HFFc6 (cell line): ENCODE data around the gene MEGF8. TPM values are rescaled to one million over a fixed set of nuclear protein-coding genes. Genes with fewer than 3 reads are reported as not detected.

Source experiments
- DNase-seq: peaks from one replicate; pipeline ENCODE4 v3.0.0-alpha.2; 2018
- H3K27ac Mint-ChIP-seq: 2 replicates; pipeline ENCODE4 v1.8.0; 2020; ENCODE audit warnings: mild to moderate bottlenecking, mixed read lengths
- H3K27me3 Mint-ChIP-seq: 2 replicates; pipeline ENCODE4 v1.8.0; 2021; ENCODE audit warnings: mild to moderate bottlenecking, moderate library complexity, mixed read lengths; ENCODE audit not compliant: insufficient read depth
- H3K36me3 Mint-ChIP-seq: 2 replicates; pipeline ENCODE4 v1.8.0; 2021; ENCODE audit warnings: low read depth, mixed read lengths
- H3K4me1 Mint-ChIP-seq: 2 replicates; pipeline ENCODE4 v1.8.0; 2020; ENCODE audit warnings: low read depth, mixed read lengths
- H3K4me3 Mint-ChIP-seq: 2 replicates; pipeline ENCODE4 v1.8.0; 2020; ENCODE audit warnings: mild to moderate bottlenecking, moderate library complexity, mixed read lengths
- H3K9me3 Mint-ChIP-seq: 2 replicates; pipeline ENCODE4 v1.8.0; 2020; ENCODE audit warnings: mild to moderate bottlenecking, mixed read lengths
- total RNA-seq, 6 experiments: library from RNA; stranded (reverse); fragmentation: NEBNext Ultra II Directional; extraction: Animal tissue kit (Norgen Biotek cat#: 25700); gene quantifications; 2 replicates in 1 of 6; 3 replicates in 5 of 6; pipeline ENCODE4 v1.2.3, GENCODE V29; 2021
- TF ChIP-seq, protein P1 (sequence below): fragments of 200-600 bp; sonication (generic); IDR thresholded peaks from 2 replicates; pipeline ENCODE4 v1.5.0; 2021; ENCODE audit warnings: antibody characterized with exemption, mild to moderate bottlenecking

Gene MEGF8
- total RNA-seq, 6 experiments from 2014 or later, result 17.7 to 23.6 (median 18.8) TPM

DNA sequence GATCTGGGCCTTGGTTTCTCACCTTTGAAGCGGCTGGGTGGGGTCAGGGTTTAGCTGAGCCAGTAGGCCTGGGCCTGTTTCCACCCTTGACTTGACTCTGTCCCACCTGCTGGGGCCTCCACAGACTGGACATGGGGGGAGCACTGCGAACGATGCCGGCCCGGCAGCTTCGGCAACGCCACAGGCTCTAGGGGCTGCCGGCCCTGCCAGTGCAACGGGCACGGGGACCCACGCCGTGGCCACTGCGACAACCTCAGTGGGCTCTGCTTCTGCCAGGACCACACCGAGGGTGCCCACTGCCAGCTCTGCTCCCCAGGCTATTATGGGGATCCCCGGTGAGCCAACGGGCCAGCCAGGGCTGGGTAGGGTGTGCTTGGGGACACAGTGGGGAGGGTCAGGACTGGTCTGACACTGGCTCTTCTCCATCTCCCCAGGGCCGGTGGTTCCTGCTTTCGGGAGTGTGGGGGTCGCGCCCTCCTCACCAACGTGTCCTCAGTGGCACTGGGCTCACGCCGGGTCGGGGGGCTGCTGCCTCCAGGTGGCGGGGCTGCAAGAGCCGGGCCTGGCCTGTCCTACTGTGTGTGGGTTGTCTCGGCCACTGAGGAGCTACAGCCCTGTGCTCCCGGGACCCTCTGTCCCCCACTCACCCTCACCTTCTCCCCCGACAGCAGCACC lies 28.0 kb downstream of the MEGF8 start:
- no peak for DNase-seq
- Mint-ChIP-seq H3K4me1 (no peaks in the 10 kb centered on the region), H3K27me3 (peaks cover under 1% of the 10 kb centered on the region), H3K4me3 (no peak overlapping the region), H3K27ac (no peak overlapping the region), H3K36me3 (no peaks in the 10 kb centered on the region), H3K9me3 (no peaks in the 10 kb centered on the region)
- TF ChIP-seq, protein P1, sequence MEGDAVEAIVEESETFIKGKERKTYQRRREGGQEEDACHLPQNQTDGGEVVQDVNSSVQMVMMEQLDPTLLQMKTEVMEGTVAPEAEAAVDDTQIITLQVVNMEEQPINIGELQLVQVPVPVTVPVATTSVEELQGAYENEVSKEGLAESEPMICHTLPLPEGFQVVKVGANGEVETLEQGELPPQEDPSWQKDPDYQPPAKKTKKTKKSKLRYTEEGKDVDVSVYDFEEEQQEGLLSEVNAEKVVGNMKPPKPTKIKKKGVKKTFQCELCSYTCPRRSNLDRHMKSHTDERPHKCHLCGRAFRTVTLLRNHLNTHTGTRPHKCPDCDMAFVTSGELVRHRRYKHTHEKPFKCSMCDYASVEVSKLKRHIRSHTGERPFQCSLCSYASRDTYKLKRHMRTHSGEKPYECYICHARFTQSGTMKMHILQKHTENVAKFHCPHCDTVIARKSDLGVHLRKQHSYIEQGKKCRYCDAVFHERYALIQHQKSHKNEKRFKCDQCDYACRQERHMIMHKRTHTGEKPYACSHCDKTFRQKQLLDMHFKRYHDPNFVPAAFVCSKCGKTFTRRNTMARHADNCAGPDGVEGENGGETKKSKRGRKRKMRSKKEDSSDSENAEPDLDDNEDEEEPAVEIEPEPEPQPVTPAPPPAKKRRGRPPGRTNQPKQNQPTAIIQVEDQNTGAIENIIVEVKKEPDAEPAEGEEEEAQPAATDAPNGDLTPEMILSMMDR, result no peak

DNA sequence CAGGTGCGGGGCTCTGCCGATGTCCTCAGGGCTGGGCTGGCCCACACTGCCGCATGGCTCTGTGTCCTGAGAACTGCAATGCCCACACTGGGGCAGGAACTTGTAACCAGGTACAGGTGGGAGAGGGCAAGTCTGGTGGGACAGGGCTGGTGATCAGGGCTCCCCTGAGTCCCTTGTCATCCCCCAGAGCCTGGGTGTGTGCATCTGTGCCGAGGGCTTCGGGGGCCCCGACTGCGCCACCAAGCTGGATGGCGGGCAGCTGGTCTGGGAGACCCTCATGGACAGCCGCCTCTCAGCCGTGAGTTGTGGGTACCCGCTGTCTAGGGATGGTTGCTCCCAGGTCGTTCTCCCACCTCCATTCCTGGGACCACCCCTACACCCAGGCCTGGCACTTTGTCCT lies 30.5 kb downstream of the MEGF8 start:
- no peak overlapping the region for H3K4me3 Mint-ChIP-seq
- H3K4me1 Mint-ChIP-seq, result no peaks in the 10 kb centered on the region
- peaks cover 1% of the 10 kb centered on the region for H3K27me3 Mint-ChIP-seq
- TF ChIP-seq, protein P1, result no peak
- no peaks in the 10 kb centered on the region for H3K9me3 Mint-ChIP-seq
- no peak overlapping the region for H3K27ac Mint-ChIP-seq
- H3K36me3 Mint-ChIP-seq, result no peaks in the 10 kb centered on the region
- DNase-seq, result no peak

DNA sequence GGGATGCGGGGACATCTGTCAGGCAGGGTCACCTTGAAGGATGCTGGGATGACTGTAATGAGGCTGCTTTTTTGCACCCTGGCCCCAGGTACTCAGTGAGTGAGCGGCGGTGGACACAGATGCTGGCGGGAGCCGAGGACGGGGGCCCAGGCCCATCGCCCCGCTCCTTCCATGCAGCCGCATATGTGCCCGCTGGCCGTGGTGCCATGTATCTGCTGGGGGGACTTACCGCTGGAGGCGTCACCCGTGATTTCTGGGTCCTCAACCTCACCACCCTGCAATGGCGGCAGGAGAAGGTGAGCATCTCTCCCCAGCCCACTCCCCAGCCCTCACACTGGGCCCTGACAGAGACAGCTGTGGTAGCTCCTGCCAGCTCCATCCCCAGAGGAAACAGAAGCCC lies 31.3 kb downstream of the MEGF8 start:
- H3K27ac Mint-ChIP-seq, result no peak overlapping the region
- no peaks in the 10 kb centered on the region for H3K4me1 Mint-ChIP-seq
- peaks cover 1% of the 10 kb centered on the region for H3K27me3 Mint-ChIP-seq
- TF ChIP-seq, protein P1, result no peak
- H3K4me3 Mint-ChIP-seq, result no peak overlapping the region
- no peaks in the 10 kb centered on the region for H3K9me3 Mint-ChIP-seq
- no peaks in the 10 kb centered on the region for H3K36me3 Mint-ChIP-seq
- DNase-seq, result no peak

DNA sequence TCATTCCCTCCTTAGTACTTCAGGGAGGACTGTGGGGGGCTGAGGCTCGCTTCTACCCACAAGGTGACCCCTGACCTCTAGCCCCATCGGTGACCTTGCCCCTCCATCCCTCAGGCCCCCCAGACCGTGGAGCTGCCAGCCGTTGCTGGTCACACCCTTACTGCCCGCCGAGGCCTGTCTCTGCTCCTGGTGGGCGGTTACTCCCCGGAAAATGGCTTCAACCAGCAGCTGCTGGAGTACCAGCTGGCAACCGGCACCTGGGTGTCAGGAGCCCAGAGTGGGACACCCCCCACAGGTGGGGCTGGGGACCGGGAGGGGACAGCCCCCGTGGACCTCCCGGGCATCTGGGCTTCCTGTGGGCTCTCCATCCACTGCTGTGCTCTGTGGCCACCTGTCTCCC lies 31.9 kb downstream of the MEGF8 start:
- H3K9me3 Mint-ChIP-seq, result no peaks in the 10 kb centered on the region

DNA sequence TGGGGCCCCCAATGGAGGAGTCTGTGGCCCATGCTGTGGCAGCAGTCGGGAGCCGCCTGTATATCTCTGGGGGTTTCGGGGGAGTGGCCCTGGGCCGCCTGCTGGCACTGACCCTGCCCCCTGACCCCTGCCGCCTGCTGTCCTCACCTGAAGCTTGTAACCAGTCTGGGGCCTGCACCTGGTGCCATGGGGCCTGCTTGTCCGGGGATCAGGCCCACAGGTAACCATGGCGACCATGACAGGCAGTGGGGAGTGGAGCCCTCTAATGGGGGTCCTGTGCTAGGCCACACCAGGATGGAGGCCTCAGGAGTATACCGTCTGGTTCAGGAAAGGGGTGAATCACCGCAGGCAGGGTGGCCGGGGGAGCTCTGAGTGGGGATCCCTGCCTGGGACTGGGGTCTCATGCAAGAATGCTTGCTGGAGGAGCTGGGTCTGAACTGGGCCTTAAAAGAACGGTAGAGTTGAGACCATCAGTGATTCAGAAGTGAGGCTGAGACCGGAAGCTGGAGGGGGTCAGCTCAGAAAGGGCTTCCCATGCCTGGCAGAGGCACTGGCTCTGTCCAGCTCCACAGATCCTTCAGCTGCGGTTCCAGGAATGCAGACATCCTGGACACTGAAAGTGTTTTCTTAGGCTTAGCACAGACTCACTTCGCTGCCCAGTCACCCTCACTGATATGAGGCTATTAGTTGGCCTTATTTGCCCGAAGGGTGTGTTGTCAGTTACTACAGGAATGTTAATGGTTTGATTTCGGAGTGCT lies 35.5 kb downstream of the MEGF8 start:
- no peak for DNase-seq
- H3K27me3 Mint-ChIP-seq, result peaks cover 3% of the 10 kb centered on the region
- peaks cover 21% of the 10 kb centered on the region for H3K36me3 Mint-ChIP-seq
- no peaks in the 10 kb centered on the region for H3K9me3 Mint-ChIP-seq
- H3K27ac Mint-ChIP-seq, result no peak overlapping the region
- H3K4me1 Mint-ChIP-seq, result no peaks in the 10 kb centered on the region
- H3K4me3 Mint-ChIP-seq, result no peak overlapping the region
- TF ChIP-seq, protein P1, result no peak; the same call in 1 of the 2 replicates

More for the DNA sequence above, 31.9 kb downstream of the MEGF8 start:
- no peak for DNase-seq
- TF ChIP-seq, protein P1, result no peak
- peaks cover 1% of the 10 kb centered on the region for H3K27me3 Mint-ChIP-seq
- H3K27ac Mint-ChIP-seq, result no peak overlapping the region
- H3K36me3 Mint-ChIP-seq, result no peaks in the 10 kb centered on the region
- H3K4me1 Mint-ChIP-seq, result no peaks in the 10 kb centered on the region
- H3K4me3 Mint-ChIP-seq, result no peak overlapping the region
